GM12864 (cell line): Measurements from ENCODE around the gene CHD6.

ENCODE experiments used
- DNase-seq: peaks from one replicate; pipeline ENCODE4 v3.0.0-alpha.2; 2011; ENCODE audit warnings: low read depth
- H3K4me3 ChIP-seq: 2 replicates; pipeline ENCODE4 v1.5.1; 2011; ENCODE audit warnings: mild to moderate bottlenecking, low read depth, low read length, control low read depth
- CTCF ChIP-seq: IDR thresholded peaks from 2 replicates; pipeline ENCODE4 v1.5.1; 2011; ENCODE audit warnings: low read depth, mild to moderate bottlenecking, moderate library complexity, low read length, control low read depth, inconsistent platforms; ENCODE audit errors: missing control alignments

CHD6 gene

GRCh38 chr20:41621971-41622370 lies 3.8 kb upstream of the CHD6 start:
- DNase-seq, result no peak
- TF ChIP-seq CTCF, result no peak
- H3K4me3 ChIP-seq, result no peak overlapping the region

GRCh38 chr20:41621421-41621820 lies 3.2 kb upstream of the CHD6 start:
- no peak overlapping the region for H3K4me3 ChIP-seq
- TF ChIP-seq CTCF, result no peak
- no peak for DNase-seq

- no peak for DNase-seq
- no peak overlapping the region for H3K4me3 ChIP-seq
- no peak for TF ChIP-seq CTCF
Measured at GRCh38 chr20:41619360-41620100, 1.4 kb upstream of the CHD6 start.

- no peak for TF ChIP-seq CTCF
- H3K4me3 ChIP-seq, result peak overlapping the region; percentile 60
- no peak for DNase-seq
Measured at GRCh38 chr20:41618807-41619311, 682 bp upstream of the CHD6 start.

GRCh38 chr20:41617059-41617901 lies 897 bp downstream of the CHD6 start:
- no peak for TF ChIP-seq CTCF
- no peak for DNase-seq

GRCh38 chr20:41616228-41616627 lies 1.9 kb downstream of the CHD6 start:
- no peak overlapping the region for H3K4me3 ChIP-seq
- no peak for DNase-seq
- no peak for TF ChIP-seq CTCF

More at GRCh38 chr20:41617059-41617901, 897 bp downstream of the CHD6 start:
- H3K4me3 ChIP-seq, result peak overlapping the region; percentile 62
